GM18508 (cell line): ENCODE data around the gene SRSF2.
"Not testable (repeated sequence)": the region's sequence is repeated elsewhere in the genome, so short reads cannot be mapped to it uniquely, and the experiment has no call there.

Source experiments
- ATAC-seq: cut with Tn5 transposase; IDR thresholded peaks from one replicate; pipeline ENCODE4 v1.9.1; 2021; ENCODE audit warnings: moderate number of reproducible peaks; ENCODE audit not compliant: insufficient read depth, unreplicated experiment

Gene SRSF2

GRCh38 chr17:76739568-76740115, 2.5 kb upstream of the SRSF2 start:
- not testable (repeated sequence) for ATAC-seq

- ATAC-seq: no peak
Observed at GRCh38 chr17:76738468-76738850, 1.3 kb upstream of the SRSF2 start.

GRCh38 chr17:76737676-76738467, 741 bp upstream of the SRSF2 start, which contains the start of gene MFSD11:
TSS of gene MFSD11 (plus strand) at chr17:76738119. CDS start at chr17:76738353, 234 bp downstream.
- peak; percentile 21 for ATAC-seq

GRCh38 chr17:76736349-76737081, 616 bp downstream of the SRSF2 start:
- no peak for ATAC-seq

- no peak for ATAC-seq
Observed at GRCh38 chr17:76735586-76736348, 1.4 kb downstream of the SRSF2 start.

- ATAC-seq: no peak
Observed at GRCh38 chr17:76735006-76735405, 2.1 kb downstream of the SRSF2 start.

GRCh38 chr17:76734080-76734840, 2.9 kb downstream of the SRSF2 start:
- no peak for ATAC-seq

GRCh38 chr17:76733618-76733957, 3.5 kb downstream of the SRSF2 start:
- no peak for ATAC-seq

GRCh38 chr17:76732734-76733617, 4.2 kb downstream of the SRSF2 start:
- ATAC-seq: no peak

GRCh38 chr17:76731800-76732733, 5.1 kb downstream of the SRSF2 start:
- not testable (repeated sequence) for ATAC-seq

GRCh38 chr17:76727745-76728456, 9.2 kb downstream of the SRSF2 start:
- ATAC-seq: no peak

GRCh38 chr17:76726776-76727718, 10.1 kb downstream of the SRSF2 start, which contains the start of gene METTL23:
TSS of gene METTL23 (plus strand) at chr17:76726839. CDS start at chr17:76729711, 2,872 bp downstream.
- ATAC-seq: peak; percentile 18

GRCh38 chr17:76726231-76726775, 10.8 kb downstream of the SRSF2 start, which contains the start of gene JMJD6:
TSS of gene JMJD6 (minus strand) at chr17:76726606. CDS start at chr17:76726475, 131 bp downstream.
- peak; percentile 50 for ATAC-seq

GRCh38 chr17:76725580-76726230, 11.4 kb downstream of the SRSF2 start:
- ATAC-seq: no peak

GRCh38 chr17:76723812-76724211, 13.3 kb downstream of the SRSF2 start:
- ATAC-seq: no peak
